HepG2 (cell line): ENCODE data around the gene SPATA7. TPM values are rescaled to one million over a fixed set of nuclear protein-coding genes. Genes with fewer than 3 reads are reported as not detected.

ENCODE experiments used
- ATAD3A ChIP-seq: sonication (generic); formaldehyde crosslinking; IDR thresholded peaks from 2 replicates; pipeline ENCODE4 v1.4.0; 2020; ENCODE audit warnings: missing genetic modification reagents
- FOXA1 ChIP-seq, 2 experiments: fragments of 450-650 bp in 1 of 2; sonication (generic) in 1 of 2; formaldehyde crosslinking in 1 of 2; IDR thresholded peaks; 2 replicates each; pipeline versions ENCODE4 v1.4.0 to v1.6.1; 2016 to 2020; ENCODE audit warnings: missing genetic modification reagents in 1 of 2
- FOXK1 ChIP-seq: sonication (generic); formaldehyde crosslinking; IDR thresholded peaks from 2 replicates; pipeline ENCODE4 v1.4.0; 2020; ENCODE audit warnings: low read depth, missing genetic modification reagents, borderline replicate concordance
- GABPA ChIP-seq, 2 experiments: IDR thresholded peaks; 2 replicates each; pipeline ENCODE4 v1.6.1; 2011 to 2016; ENCODE audit warnings: low read depth in 2 of 2, low read length in 1 of 2, missing biosample characterization in 1 of 2, missing genetic modification characterization in 1 of 2
- PITX1 ChIP-seq: sonication (generic); formaldehyde crosslinking; IDR thresholded peaks from 2 replicates; pipeline ENCODE4 v1.5.1; 2020; ENCODE audit warnings: mild to moderate bottlenecking, missing genetic modification reagents
- PRDM10 ChIP-seq: sonication (generic); formaldehyde crosslinking; IDR thresholded peaks from 2 replicates; pipeline ENCODE4 v1.4.0; 2020; ENCODE audit warnings: low read depth, missing genetic modification reagents
- RCOR2 ChIP-seq: IDR thresholded peaks from 2 replicates; pipeline ENCODE4 v1.6.1; 2016; ENCODE audit warnings: missing biosample characterization, missing genetic modification reagents
- SETDB1 ChIP-seq: sonication (generic); formaldehyde crosslinking; IDR thresholded peaks from 2 replicates; pipeline ENCODE4 v1.5.1; 2020; ENCODE audit warnings: missing genetic modification reagents, mild to moderate bottlenecking, borderline replicate concordance
- ZNF101 ChIP-seq: sonication (generic); formaldehyde crosslinking; IDR thresholded peaks from 2 replicates; pipeline ENCODE4 v1.4.0; 2020; ENCODE audit warnings: mild to moderate bottlenecking, low read depth, missing genetic modification reagents, borderline replicate concordance
- ZNF230 ChIP-seq: sonication (generic); formaldehyde crosslinking; IDR thresholded peaks from 2 replicates; pipeline ENCODE4 v1.4.0; 2020; ENCODE audit warnings: mild to moderate bottlenecking, missing genetic modification reagents
- ZNF251 ChIP-seq: sonication (generic); formaldehyde crosslinking; IDR thresholded peaks from 2 replicates; pipeline ENCODE4 v1.9.0; 2021; ENCODE audit warnings: mild to moderate bottlenecking, missing genetic modification reagents
- polyA plus RNA-seq, 8 experiments: library from polyadenylated mRNA; depleted of rRNA in 3 of 8; stranded (reverse) in 7 of 8; unstranded in 1 of 8; fragments of >200 nt; fragmentation: Illumina TruSeq in 4 of 8; extraction: Trizol in 4 of 8; gene quantifications; 2 replicates each; pipeline versions ENCODE4 v1.2.1 to v1.2.3, GENCODE V29; 2011 to 2016; ENCODE audit warnings: low read depth in 4 of 8, missing spikeins in 1 of 8, mixed read lengths in 1 of 8; ENCODE audit not compliant: insufficient read depth in 1 of 8
- total RNA-seq, 5 experiments: library from RNA; depleted of rRNA; stranded (reverse); fragments of >200 nt; fragmentation: Illumina TruSeq; extraction: Trizol; gene quantifications; 2 replicates each; pipeline ENCODE4 v1.2.3, GENCODE V29; 2016; ENCODE audit warnings: low read depth in 1 of 5
- TF ChIP-seq, protein P1 (sequence below): sonication (generic); formaldehyde crosslinking; IDR thresholded peaks from 2 replicates; pipeline ENCODE4 v1.5.0; 2020; ENCODE audit warnings: mild to moderate bottlenecking, missing genetic modification reagents, borderline replicate concordance
- TF ChIP-seq, protein P2 (sequence below): sonication (generic); formaldehyde crosslinking; IDR thresholded peaks from 2 replicates; pipeline ENCODE4 v1.4.0; 2020; ENCODE audit warnings: missing genetic modification reagents, borderline replicate concordance

The SPATA7 gene
- total and polyA plus RNA-seq, 2 of the 13 experiments (the other 11 are each of a cell fraction or from before 2014, with no cell fraction given), result 3.6 to 5.5 TPM

DNA sequence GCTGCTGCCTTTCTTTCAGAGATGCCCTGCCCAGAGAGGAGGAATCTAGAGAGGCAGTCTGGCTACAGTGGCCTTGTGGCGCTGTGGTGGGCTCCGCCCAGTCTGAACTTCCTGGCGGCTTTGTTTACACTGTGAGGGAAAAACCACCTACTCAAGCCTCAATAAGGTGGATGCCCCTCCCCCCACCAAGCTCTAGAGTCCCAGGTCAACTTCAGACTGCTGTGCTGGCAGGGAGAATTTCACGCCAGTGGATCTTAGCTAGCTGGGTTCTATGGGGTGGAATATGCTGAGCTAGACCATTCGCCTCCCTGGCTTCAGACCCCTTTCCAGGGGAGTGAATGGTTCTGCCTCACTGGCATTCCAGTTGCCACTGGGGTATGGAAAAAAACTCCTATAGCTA is 25.6 kb downstream of the SPATA7 start (continued):
- TF ChIP-seq, protein P1, sequence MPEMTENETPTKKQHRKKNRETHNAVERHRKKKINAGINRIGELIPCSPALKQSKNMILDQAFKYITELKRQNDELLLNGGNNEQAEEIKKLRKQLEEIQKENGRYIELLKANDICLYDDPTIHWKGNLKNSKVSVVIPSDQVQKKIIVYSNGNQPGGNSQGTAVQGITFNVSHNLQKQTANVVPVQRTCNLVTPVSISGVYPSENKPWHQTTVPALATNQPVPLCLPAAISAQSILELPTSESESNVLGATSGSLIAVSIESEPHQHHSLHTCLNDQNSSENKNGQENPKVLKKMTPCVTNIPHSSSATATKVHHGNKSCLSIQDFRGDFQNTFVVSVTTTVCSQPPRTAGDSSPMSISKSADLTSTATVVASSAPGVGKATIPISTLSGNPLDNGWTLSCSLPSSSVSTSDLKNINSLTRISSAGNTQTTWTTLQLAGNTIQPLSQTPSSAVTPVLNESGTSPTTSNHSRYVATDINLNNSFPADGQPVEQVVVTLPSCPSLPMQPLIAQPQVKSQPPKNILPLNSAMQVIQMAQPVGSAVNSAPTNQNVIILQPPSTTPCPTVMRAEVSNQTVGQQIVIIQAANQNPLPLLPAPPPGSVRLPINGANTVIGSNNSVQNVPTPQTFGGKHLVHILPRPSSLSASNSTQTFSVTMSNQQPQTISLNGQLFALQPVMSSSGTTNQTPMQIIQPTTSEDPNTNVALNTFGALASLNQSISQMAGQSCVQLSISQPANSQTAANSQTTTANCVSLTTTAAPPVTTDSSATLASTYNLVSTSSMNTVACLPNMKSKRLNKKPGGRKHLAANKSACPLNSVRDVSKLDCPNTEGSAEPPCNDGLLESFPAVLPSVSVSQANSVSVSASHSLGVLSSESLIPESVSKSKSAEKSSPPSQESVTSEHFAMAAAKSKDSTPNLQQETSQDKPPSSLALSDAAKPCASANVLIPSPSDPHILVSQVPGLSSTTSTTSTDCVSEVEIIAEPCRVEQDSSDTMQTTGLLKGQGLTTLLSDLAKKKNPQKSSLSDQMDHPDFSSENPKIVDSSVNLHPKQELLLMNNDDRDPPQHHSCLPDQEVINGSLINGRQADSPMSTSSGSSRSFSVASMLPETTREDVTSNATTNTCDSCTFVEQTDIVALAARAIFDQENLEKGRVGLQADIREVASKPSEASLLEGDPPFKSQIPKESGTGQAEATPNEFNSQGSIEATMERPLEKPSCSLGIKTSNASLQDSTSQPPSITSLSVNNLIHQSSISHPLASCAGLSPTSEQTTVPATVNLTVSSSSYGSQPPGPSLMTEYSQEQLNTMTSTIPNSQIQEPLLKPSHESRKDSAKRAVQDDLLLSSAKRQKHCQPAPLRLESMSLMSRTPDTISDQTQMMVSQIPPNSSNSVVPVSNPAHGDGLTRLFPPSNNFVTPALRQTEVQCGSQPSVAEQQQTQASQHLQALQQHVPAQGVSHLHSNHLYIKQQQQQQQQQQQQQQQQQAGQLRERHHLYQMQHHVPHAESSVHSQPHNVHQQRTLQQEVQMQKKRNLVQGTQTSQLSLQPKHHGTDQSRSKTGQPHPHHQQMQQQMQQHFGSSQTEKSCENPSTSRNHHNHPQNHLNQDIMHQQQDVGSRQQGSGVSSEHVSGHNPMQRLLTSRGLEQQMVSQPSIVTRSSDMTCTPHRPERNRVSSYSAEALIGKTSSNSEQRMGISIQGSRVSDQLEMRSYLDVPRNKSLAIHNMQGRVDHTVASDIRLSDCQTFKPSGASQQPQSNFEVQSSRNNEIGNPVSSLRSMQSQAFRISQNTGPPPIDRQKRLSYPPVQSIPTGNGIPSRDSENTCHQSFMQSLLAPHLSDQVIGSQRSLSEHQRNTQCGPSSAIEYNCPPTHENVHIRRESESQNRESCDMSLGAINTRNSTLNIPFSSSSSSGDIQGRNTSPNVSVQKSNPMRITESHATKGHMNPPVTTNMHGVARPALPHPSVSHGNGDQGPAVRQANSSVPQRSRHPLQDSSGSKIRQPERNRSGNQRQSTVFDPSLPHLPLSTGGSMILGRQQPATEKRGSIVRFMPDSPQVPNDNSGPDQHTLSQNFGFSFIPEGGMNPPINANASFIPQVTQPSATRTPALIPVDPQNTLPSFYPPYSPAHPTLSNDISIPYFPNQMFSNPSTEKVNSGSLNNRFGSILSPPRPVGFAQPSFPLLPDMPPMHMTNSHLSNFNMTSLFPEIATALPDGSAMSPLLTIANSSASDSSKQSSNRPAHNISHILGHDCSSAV (CRISPR knock-in tag), result no peak
- TF ChIP-seq SETDB1 (CRISPR knock-in tag), result no peak
- TF ChIP-seq, protein P2, sequence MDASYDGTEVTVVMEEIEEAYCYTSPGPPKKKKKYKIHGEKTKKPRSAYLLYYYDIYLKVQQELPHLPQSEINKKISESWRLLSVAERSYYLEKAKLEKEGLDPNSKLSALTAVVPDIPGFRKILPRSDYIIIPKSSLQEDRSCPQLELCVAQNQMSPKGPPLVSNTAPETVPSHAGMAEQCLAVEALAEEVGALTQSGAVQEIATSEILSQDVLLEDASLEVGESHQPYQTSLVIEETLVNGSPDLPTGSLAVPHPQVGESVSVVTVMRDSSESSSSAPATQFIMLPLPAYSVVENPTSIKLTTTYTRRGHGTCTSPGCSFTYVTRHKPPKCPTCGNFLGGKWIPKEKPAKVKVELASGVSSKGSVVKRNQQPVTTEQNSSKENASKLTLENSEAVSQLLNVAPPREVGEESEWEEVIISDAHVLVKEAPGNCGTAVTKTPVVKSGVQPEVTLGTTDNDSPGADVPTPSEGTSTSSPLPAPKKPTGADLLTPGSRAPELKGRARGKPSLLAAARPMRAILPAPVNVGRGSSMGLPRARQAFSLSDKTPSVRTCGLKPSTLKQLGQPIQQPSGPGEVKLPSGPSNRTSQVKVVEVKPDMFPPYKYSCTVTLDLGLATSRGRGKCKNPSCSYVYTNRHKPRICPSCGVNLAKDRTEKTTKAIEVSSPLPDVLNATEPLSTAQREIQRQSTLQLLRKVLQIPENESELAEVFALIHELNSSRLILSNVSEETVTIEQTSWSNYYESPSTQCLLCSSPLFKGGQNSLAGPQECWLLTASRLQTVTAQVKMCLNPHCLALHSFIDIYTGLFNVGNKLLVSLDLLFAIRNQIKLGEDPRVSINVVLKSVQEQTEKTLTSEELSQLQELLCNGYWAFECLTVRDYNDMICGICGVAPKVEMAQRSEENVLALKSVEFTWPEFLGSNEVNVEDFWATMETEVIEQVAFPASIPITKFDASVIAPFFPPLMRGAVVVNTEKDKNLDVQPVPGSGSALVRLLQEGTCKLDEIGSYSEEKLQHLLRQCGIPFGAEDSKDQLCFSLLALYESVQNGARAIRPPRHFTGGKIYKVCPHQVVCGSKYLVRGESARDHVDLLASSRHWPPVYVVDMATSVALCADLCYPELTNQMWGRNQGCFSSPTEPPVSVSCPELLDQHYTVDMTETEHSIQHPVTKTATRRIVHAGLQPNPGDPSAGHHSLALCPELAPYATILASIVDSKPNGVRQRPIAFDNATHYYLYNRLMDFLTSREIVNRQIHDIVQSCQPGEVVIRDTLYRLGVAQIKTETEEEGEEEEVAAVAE (CRISPR knock-in tag), result no peak
- peak; percentile 63; the same call in 1 of the 2 replicates for TF ChIP-seq FOXK1 (CRISPR knock-in tag)
- TF ChIP-seq ZNF101 (CRISPR knock-in tag), result no peak
- no peak for TF ChIP-seq ATAD3A (CRISPR knock-in tag)
- TF ChIP-seq PITX1, result 0 out of 2 replicates have a peak, but pooled peaks have one; percentile 14
- no peak for TF ChIP-seq RCOR2 (CRISPR knock-in tag)
- TF ChIP-seq ZNF251 (CRISPR knock-in tag), result no peak
- TF ChIP-seq GABPA (IDR thresholded peaks at IDR 0.05; ENCODE audit: low read depth, low read length), result no peak
- 0 out of 2 replicates have a peak, but pooled peaks have one; percentile 35 for TF ChIP-seq GABPA (CRISPR knock-in tag; IDR thresholded peaks at IDR 0.05; ENCODE audit: low read depth)
- peak; percentile 94 for TF ChIP-seq PRDM10 (CRISPR knock-in tag)
- no peak for TF ChIP-seq ZNF230 (CRISPR knock-in tag)
- TF ChIP-seq FOXA1 (IDR thresholded peaks at IDR 0.05), result no peak
- peak; percentile 72 for TF ChIP-seq FOXA1 (CRISPR knock-in tag; IDR thresholded peaks at IDR 0.05)
- TF ChIP-seq, all 625 proteins: peak for 22
